Parathyroid adenoma (tissue), 2 donors: ENCODE data around the gene RUNX2.

Experiments
- H2AFZ ChIP-seq: fragments of 300-600 bp; sonication (generic); one replicate; pipeline ENCODE4 v1.7.0; 2017; ENCODE audit warnings: antibody characterized with exemption, mild to moderate bottlenecking
- H3K27ac ChIP-seq: fragments of 300-600 bp; sonication (generic); one replicate; pipeline ENCODE4 v1.7.0; 2017
- H3K27me3 ChIP-seq: fragments of 300-600 bp; sonication (generic); one replicate; pipeline ENCODE4 v1.7.0; 2017; ENCODE audit warnings: low read length; ENCODE audit not compliant: control insufficient read depth, insufficient read depth
- H3K36me3 ChIP-seq: fragments of 300-600 bp; sonication (generic); one replicate; pipeline ENCODE4 v1.7.0; 2017; ENCODE audit warnings: low read length; ENCODE audit not compliant: control insufficient read depth, insufficient read depth
- H3K4me1 ChIP-seq: fragments of 300-600 bp; sonication (generic); one replicate; pipeline ENCODE4 v1.7.0; 2017; ENCODE audit warnings: control low read depth
- H3K4me2 ChIP-seq: fragments of 300-600 bp; sonication (generic); one replicate; pipeline ENCODE4 v1.7.0; 2017; ENCODE audit warnings: low read length
- H3K4me3 ChIP-seq: fragments of 300-600 bp; sonication (generic); one replicate; pipeline ENCODE4 v1.7.0; 2017; ENCODE audit warnings: low read depth, low read length
- H3K79me2 ChIP-seq: fragments of 300-600 bp; sonication (generic); one replicate; pipeline ENCODE4 v1.7.0; 2017; ENCODE audit warnings: control low read depth
- H3K9ac ChIP-seq: fragments of 300-600 bp; sonication (generic); one replicate; pipeline ENCODE4 v1.7.0; 2017; ENCODE audit warnings: mild to moderate bottlenecking
- H3K9me3 ChIP-seq: fragments of 300-600 bp; sonication (generic); one replicate; pipeline ENCODE4 v1.7.0; 2017; ENCODE audit warnings: low read length; ENCODE audit not compliant: control insufficient read depth
- TF ChIP-seq, protein P1 (sequence below): fragments of 300-600 bp; sonication (generic); IDR thresholded peaks from one replicate; pipeline ENCODE4 v1.7.0; 2017; ENCODE audit warnings: antibody characterized with exemption, mild to moderate bottlenecking
- donor health status: primary hyperparathyroidism.

The RUNX2 gene

DNA sequence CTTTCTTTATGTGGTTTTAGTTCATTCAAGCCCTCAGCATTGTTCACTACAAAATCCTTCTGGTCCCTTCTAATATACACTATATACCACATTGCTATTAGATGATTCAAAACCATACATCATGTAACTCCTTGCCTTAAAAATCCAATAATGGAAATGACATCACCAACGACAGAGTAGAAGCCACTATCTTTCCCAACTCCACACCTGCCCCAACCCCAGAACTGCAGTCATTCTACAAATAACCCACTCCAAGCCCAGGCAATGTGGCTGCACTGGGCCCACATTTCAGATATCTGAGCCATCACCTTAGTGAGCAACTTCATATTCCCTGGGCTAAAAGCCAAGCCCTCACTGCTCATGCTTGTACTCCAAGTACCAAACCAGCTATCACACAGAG lies 22.6 kb upstream of the RUNX2 start:
- H3K4me2 ChIP-seq: no peak overlapping the region
- no peaks in the 10 kb centered on the region for H3K79me2 ChIP-seq
- H3K9ac ChIP-seq: no peak overlapping the region
- H3K36me3 ChIP-seq: no peaks in the 10 kb centered on the region
- TF ChIP-seq, protein P1, sequence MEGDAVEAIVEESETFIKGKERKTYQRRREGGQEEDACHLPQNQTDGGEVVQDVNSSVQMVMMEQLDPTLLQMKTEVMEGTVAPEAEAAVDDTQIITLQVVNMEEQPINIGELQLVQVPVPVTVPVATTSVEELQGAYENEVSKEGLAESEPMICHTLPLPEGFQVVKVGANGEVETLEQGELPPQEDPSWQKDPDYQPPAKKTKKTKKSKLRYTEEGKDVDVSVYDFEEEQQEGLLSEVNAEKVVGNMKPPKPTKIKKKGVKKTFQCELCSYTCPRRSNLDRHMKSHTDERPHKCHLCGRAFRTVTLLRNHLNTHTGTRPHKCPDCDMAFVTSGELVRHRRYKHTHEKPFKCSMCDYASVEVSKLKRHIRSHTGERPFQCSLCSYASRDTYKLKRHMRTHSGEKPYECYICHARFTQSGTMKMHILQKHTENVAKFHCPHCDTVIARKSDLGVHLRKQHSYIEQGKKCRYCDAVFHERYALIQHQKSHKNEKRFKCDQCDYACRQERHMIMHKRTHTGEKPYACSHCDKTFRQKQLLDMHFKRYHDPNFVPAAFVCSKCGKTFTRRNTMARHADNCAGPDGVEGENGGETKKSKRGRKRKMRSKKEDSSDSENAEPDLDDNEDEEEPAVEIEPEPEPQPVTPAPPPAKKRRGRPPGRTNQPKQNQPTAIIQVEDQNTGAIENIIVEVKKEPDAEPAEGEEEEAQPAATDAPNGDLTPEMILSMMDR: no peak
- H3K4me1 ChIP-seq: no peaks in the 10 kb centered on the region
- no peaks in the 10 kb centered on the region for H3K9me3 ChIP-seq
- no peak overlapping the region for H3K27ac ChIP-seq
- no peak overlapping the region for H3K4me3 ChIP-seq
- no peak overlapping the region for H2AFZ ChIP-seq
- H3K27me3 ChIP-seq: no peaks in the 10 kb centered on the region

DNA sequence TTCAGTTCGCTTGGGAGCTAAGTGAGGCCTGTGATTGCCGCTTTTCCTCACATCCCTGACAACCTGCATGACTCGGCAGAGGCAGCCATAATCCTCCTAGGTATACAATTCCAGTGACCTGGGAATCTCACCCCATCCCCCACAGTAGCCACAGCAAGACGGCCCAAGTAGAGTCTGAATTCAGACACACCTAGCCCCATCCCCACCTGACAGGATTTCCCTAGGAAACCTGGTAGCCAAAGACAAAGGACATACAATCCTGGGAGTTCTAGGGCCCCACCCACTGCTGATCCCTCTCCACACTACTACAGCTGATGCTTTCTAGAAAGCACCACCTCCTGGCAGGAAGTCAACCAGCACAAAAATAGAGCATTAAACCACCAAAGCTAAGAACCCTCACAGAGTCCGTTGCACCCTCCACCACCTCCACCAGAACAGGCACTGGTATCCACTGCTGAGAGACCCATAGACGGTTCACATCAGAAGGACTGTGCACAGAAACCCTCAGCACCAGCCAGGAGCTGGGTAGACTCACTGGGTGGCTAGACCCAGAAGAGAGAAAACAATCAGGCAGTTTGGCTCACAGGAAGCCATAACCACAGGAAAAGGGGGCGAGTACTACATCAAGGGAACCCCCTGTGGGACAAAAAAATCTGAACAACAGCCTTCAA lies 17.9 kb upstream of the RUNX2 start:
- Histone ChIP-seq H3K9me3 (no peaks in the 10 kb centered on the region), H3K27me3 (no peaks in the 10 kb centered on the region), H3K4me3 (no peak overlapping the region), H2AFZ (no peak overlapping the region), H3K79me2 (no peaks in the 10 kb centered on the region), H3K36me3 (no peaks in the 10 kb centered on the region), H3K27ac (no peak overlapping the region), H3K4me1 (no peaks in the 10 kb centered on the region), H3K9ac (no peak overlapping the region), H3K4me2 (no peak overlapping the region)
- TF ChIP-seq, protein P1: no peak

DNA sequence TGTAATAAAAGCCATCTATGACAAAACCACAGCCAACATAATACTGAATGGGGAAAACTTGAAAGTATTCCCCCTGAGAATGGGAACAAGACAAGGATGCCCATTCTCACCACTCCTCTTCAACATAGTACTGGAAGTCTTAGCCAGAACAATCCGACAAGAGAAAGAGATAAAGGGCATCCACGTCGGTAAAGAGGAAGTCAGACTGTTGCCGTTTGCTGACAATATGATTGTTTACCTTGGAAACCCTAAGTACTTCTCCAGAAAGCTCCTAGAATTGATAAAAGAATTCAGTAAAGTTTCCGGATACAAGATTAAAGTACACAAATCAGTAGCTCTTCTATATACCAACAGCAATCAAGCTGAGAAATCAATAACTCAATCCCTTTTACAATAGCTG lies 14.0 kb upstream of the RUNX2 start:
- Histone ChIP-seq H3K36me3 (no peaks in the 10 kb centered on the region), H3K9me3 (no peaks in the 10 kb centered on the region), H2AFZ (no peak overlapping the region), H3K4me2 (no peak overlapping the region), H3K4me1 (no peaks in the 10 kb centered on the region), H3K9ac (no peak overlapping the region), H3K27ac (no peak overlapping the region), H3K4me3 (no peak overlapping the region), H3K27me3 (no peaks in the 10 kb centered on the region), H3K79me2 (no peaks in the 10 kb centered on the region)
- TF ChIP-seq, protein P1: no peak

DNA sequence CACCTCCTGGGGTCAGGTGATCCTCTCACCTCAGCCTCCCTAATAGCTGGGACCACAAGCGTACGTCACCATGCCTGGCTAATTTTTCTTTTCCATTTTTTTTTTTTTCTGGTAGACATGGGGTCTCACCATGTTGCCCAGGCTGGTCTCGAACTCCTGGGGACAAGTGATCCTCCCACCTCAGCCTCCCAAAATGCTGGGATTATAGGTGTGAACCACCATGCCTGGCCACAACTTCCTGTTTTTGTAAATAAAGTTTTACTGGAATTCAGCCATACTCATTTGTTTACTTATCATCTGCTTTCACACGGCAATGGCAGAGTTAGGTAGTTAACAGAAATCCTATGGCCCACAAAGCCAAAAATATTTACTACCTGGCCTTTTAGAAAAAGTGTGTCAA lies 7.8 kb upstream of the RUNX2 start:
- no peaks in the 10 kb centered on the region for H3K79me2 ChIP-seq
- H3K36me3 ChIP-seq: no peaks in the 10 kb centered on the region
- no peaks in the 10 kb centered on the region for H3K27me3 ChIP-seq
- no peaks in the 10 kb centered on the region for H3K4me1 ChIP-seq
- H3K9me3 ChIP-seq: no peaks in the 10 kb centered on the region
- TF ChIP-seq, protein P1: no peak
- H3K4me3 ChIP-seq: no peak overlapping the region
- H3K9ac ChIP-seq: no peak overlapping the region
- no peak overlapping the region for H3K4me2 ChIP-seq
- no peak overlapping the region for H3K27ac ChIP-seq
- no peak overlapping the region for H2AFZ ChIP-seq

DNA sequence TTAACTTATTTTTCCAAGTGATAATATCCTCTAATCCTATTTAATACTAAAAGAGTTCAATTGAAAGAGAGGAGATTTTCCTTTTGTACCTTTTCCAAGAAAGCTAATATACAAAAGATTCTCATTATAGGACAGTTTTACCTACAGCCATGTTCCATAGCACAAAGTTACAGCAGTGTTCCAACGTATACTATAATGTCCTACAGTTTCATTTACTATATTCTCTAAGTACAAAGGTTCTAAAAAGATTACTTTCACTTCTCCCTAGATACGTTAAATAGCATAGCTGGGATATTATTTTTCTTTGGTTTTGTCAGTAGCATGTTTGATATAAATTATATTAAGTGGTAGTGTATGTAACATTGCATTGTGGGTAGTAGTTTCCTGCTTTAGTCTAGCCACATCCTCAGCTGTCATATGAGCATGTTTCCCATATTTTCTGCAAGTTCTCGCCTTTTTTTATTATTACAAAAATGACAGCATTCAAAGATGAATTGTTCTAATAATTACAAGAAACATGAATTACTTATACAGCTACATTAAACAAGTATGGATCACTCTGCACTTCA lies 4.4 kb upstream of the RUNX2 start:
- Histone ChIP-seq H3K4me2 (no peak overlapping the region), H3K36me3 (no peaks in the 10 kb centered on the region), H3K9ac (no peak overlapping the region), H3K27ac (no peak overlapping the region), H3K27me3 (no peaks in the 10 kb centered on the region), H2AFZ (no peak overlapping the region), H3K9me3 (no peaks in the 10 kb centered on the region), H3K4me3 (no peak overlapping the region), H3K4me1 (no peaks in the 10 kb centered on the region), H3K79me2 (no peaks in the 10 kb centered on the region)
- TF ChIP-seq, protein P1: no peak
